AG09309 (cell line): ENCODE measurements around the gene IFI27L1.

Experiments used
- DNase-seq: peaks from one replicate; pipeline ENCODE4 v3.0.0-alpha.2; 2010; ENCODE audit warnings: low read depth
- H3K4me3 ChIP-seq: 2 replicates; pipeline ENCODE4 v1.5.1; 2011; ENCODE audit warnings: mild to moderate bottlenecking, low read depth, low read length, moderate library complexity; ENCODE audit not compliant: control insufficient read depth
- CTCF ChIP-seq: IDR thresholded peaks from 2 replicates; pipeline ENCODE4 v1.5.1; 2011; ENCODE audit warnings: mild to moderate bottlenecking, low read depth, low read length, inconsistent platforms; ENCODE audit not compliant: insufficient read depth, control insufficient read depth; ENCODE audit errors: missing control alignments

IFI27L1 gene

GRCh38 chr14:94136575-94137331, 55.6 kb downstream of the IFI27L1 start:
- H3K4me3 ChIP-seq = no peak overlapping the region
- peak; percentile 39 for DNase-seq
- TF ChIP-seq CTCF = peak; percentile 99

- no peak overlapping the region for H3K4me3 ChIP-seq
- TF ChIP-seq CTCF = no peak
- no peak for DNase-seq
Measured at GRCh38 chr14:94138251-94138650, 57.1 kb downstream of the IFI27L1 start.

GRCh38 chr14:94139006-94139405, 57.9 kb downstream of the IFI27L1 start:
- H3K4me3 ChIP-seq = no peak overlapping the region
- no peak for TF ChIP-seq CTCF
- no peak for DNase-seq

GRCh38 chr14:94139421-94139820, 58.3 kb downstream of the IFI27L1 start:
- DNase-seq = no peak
- H3K4me3 ChIP-seq = no peak overlapping the region

GRCh38 chr14:94142247-94142646, 61.1 kb downstream of the IFI27L1 start:
- TF ChIP-seq CTCF = no peak
- no peak for DNase-seq
- H3K4me3 ChIP-seq = no peak overlapping the region

More at GRCh38 chr14:94139421-94139820, 58.3 kb downstream of the IFI27L1 start:
- no peak for TF ChIP-seq CTCF

- H3K4me3 ChIP-seq = no peak overlapping the region
- DNase-seq = no peak
- no peak for TF ChIP-seq CTCF
Measured at GRCh38 chr14:94142836-94143235, 61.7 kb downstream of the IFI27L1 start.
